SKM-1 (cell line): Measurements from ENCODE around the gene CAMK2B.
"Not testable (repeated sequence)": the region's sequence is repeated elsewhere in the genome, so short reads cannot be mapped to it uniquely, and the experiment has no call there.

Experiments used
- DNase-seq: peaks from one replicate; lab custom pipeline; 2025; ENCODE audit not compliant: unreplicated experiment; lab: John Stamatoyannopoulos, UW

CAMK2B gene

GRCh38 chr7:44194562-44195145 lies 130.7 kb downstream of the CAMK2B start:
- DNase-seq: no peak

- DNase-seq: no peak
Observed at GRCh38 chr7:44194069-44194468, 131.3 kb downstream of the CAMK2B start.

GRCh38 chr7:44193011-44193802 lies 132.2 kb downstream of the CAMK2B start:
- DNase-seq: no peak

DNA sequence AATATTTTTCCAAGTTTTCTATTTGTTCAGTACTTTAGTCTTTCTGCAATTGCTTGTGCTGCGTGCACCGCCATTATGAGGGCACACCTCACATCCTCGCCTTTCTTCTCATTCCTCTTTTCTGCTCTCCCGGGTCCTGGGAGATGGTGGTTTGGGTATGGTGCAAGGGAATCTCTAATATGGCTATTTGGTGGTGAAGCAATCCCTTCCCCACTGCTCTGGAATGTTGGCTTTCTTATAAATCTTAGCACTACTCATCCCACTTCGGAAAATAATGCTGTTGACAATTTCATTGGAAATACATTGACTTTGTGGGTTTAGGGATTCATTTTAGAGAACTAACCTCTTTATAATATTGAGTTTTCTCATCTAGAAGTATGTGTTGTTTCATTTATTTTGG lies 134.2 kb downstream of the CAMK2B start:
- no peak for DNase-seq

- DNase-seq: no peak
Observed at GRCh38 chr7:44189993-44190872, 135.2 kb downstream of the CAMK2B start.

GRCh38 chr7:44189286-44189992 lies 136.0 kb downstream of the CAMK2B start, which contains the start of gene GCK:
TSS of gene GCK (minus strand) at chr7:44189439. CDS start at chr7:44188953, 486 bp downstream.
- DNase-seq: no peak

GRCh38 chr7:44188480-44189225 lies 136.7 kb downstream of the CAMK2B start:
- DNase-seq: no peak

DNA sequence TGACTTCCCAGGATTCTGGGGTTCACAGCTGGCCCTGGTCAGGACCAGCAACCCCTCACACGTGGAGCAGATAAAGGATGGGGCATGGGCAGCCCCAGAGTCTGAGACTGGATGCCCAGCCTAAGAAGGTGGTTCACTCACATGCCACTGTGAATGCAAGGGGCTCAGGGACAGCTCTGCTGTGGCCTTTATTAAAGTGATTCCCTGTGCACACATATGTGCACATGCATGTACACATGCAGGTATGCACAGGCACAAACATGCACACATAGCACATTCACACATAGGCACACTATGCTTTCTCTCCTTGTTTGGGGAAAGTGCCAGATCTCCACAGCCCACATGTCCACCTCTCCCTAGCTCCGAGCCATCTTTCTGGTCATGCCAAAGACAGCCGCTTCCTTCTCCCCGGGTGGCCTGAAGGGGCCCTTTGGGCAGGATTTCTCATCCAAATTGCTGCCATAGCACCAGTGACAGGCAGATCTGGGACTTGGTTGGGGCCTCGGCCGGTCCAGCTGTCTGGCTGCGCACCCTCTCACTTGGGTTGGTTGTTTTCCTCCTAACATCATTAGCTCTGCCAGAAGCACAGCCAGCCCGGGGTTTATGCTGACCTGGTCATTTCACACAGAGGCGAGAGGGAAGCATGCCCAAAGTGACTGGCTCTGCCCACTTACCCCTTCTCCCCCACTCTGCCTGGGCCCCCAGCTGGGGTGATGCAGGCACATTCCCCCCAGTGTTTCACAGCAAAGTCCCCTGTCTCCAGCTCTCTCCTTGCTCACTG lies 137.6 kb downstream of the CAMK2B start:
- DNase-seq: no peak

GRCh38 chr7:44186736-44187135 lies 138.7 kb downstream of the CAMK2B start:
- no peak for DNase-seq

- DNase-seq: no peak
Observed at GRCh38 chr7:44185729-44186128, 139.7 kb downstream of the CAMK2B start.

GRCh38 chr7:44184873-44185446 lies 140.4 kb downstream of the CAMK2B start:
- no peak for DNase-seq

DNA sequence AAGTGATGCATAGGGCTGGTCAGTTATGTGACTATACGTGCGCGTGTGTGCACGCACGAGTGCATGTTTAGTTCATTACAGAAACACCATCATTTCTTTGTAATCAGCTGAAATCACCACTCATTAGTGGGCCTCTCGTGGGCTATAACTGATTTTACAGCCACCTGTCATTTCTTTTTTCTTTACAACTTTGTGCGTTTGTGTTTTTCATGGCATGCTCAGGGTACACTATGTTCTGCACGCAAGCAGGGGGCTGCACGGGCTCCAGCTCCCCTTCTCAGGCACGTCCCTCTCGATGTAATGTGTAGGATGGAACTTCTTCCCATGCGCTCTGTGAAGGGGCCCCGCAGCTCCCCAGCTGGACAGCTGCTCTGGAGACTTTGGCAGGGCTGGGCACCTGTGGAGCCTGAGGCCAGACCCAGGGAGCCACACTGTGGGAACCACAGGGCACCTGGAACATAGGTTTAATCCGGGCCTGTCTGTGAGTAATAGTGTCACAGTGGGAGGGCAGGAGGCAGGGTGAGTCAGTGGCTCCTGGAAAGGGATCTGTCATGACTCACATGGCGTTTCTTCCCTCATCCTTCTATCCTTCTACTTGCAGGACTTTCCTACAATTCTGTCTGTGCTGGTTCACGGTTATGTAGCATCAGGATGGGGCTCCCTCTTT lies 141.1 kb downstream of the CAMK2B start:
- DNase-seq: no peak

DNA sequence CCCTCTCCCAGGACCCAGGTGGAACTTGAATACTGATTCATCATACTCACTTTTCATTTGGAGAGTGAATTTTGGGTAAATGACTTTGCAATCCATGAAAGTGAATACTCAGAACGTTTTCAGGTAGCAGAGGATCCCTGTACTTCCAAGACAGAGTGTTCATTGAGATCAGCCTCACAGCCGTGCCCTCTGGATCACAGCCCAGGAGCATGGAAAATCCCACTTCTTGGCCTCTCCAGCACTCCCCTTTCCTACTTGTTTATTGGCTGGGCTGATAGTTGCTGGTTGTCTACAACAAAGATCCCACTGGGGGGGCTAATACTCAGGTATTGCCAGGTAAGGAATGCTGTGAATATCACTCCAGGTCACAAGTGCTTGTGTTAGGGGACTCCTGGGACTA lies 142.0 kb downstream of the CAMK2B start:
- no peak for DNase-seq

DNA sequence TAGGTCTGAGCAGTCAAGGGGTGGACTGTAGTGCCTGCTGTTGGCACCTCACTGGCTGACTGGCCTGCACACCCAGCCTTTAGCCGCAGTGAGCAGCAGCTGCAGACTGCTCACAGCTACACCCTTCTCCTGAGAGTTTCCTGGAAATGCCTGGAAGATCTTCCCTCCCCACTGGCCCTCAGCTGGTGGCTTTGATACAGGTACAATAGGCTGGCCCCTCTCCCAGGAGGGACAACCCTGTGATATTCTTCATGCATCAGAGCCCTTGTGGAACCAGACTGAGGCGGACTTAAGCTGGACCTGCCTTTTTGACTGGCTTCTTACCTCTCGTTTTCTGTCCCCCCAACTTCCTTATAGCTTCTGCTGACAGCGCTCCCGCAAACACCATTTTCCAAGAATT lies 142.6 kb downstream of the CAMK2B start:
- no peak for DNase-seq

GRCh38 chr7:44180631-44181030 lies 144.8 kb downstream of the CAMK2B start:
- DNase-seq: no peak

DNA sequence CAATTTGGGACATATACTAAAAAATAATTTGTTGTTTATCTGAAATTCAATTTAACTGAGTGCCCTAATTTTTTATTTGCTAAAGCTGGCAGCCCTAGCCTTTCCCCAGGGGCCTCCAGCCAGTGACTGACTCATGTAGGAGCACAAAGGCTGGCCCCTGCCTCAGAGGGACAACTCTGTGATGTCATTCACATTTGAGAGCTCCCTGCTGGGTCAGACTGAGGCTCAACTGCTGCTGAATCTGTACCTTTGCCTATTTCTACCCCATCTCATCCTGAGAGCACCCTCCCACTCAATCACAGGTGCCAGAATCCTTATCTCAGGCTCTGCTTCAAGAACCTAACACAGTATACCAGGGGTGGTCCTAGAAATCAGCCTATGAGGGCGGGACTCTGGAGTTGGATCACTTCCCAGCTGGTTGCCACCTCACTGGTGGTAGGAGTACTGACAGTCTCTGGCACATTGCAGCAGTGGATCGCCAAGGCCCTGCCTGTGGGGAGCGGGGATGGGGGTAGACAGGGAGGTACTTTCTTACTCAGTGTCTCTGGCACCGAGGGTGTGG lies 147.7 kb downstream of the CAMK2B start:
- DNase-seq: no peak

- DNase-seq: no peak
Observed at GRCh38 chr7:44176486-44176885, 148.9 kb downstream of the CAMK2B start.

GRCh38 chr7:44175730-44176129 lies 149.7 kb downstream of the CAMK2B start:
- no peak for DNase-seq

GRCh38 chr7:44174694-44174948 lies 150.8 kb downstream of the CAMK2B start:
- DNase-seq: not testable (repeated sequence)
